GM19467 (cell line): ENCODE data around the gene MUC22.

Source experiments
- ATAC-seq: cut with Tn5 transposase; IDR thresholded peaks from one replicate; pipeline ENCODE4 v1.9.1; 2021; ENCODE audit warnings: mild to moderate bottlenecking, moderate library complexity; ENCODE audit not compliant: unreplicated experiment

The MUC22 gene

GRCh38 chr6:31074401-31074800, 64.1 kb downstream of the MUC22 start:
- ATAC-seq: no peak

DNA sequence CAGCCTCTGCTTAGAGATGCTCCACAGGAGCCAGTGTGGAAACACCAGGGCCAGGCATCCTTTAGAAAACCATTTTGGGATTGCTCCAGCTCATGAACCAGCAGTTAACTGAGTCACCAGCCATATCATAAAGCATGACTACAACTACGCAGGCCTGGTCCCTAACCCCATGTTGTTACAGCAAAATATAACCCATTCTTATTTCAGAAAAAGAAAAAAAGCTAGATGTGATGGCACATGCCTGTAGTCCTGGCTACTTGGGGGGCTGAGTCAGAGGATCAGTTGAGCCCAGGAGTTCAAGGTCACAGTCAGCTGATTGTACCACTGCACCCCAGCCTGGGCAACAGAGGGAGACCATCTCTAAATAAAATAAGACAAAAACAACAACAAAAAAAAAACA, 65.3 kb downstream of the MUC22 start:
- ATAC-seq: no peak

GRCh38 chr6:31076611-31077010, 66.3 kb downstream of the MUC22 start:
- ATAC-seq: no peak

GRCh38 chr6:31079656-31080261, 69.5 kb downstream of the MUC22 start:
- ATAC-seq: no peak

GRCh38 chr6:31081872-31082271, 71.6 kb downstream of the MUC22 start:
- no peak for ATAC-seq

DNA sequence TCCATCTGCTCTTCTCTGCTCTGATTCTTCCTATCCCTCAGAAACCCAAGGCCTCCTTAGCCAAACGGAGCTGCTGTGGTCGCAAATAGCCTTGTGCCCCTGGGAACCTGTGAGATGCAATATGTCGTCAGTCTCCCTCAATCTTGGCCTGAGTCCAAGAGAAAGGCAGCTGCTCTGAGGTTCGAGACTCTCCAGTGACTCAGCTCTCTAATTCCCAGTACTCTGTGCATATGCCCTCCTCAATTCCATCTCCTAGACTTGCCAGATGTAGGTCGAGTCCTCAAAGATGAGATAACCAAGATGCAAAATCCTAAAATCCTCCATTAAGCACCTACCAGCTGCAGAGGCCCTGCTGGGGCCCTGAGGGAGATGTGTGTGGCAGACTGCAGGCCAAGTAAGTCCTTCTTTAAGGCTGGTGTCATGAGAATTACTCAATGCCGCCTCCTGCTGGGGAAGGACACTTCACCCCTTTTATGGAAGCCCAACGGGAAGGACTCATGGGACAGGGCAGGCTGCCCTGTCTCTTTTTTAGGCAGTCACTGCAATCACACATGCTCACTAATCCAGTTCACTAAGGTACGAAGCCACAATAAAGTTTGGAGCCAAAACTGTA, 73.6 kb downstream of the MUC22 start:
- ATAC-seq: no peak
